Lung (tissue), 12 donors: ENCODE data around the gene OPA1. TPM values are rescaled to one million over a fixed set of nuclear protein-coding genes. Genes with fewer than 3 reads are reported as not detected.
"Not testable (repeated sequence)": the region's sequence is repeated elsewhere in the genome, so short reads cannot be mapped to it uniquely, and the experiment has no call there.

ENCODE experiments used
- ATAC-seq: fragments of 200-7000 bp; cut with Tn5 transposase; one replicate; pipeline ENCODE4 v1.9.1; 2020; ENCODE audit warnings: moderate number of reproducible peaks; ENCODE audit not compliant: insufficient read depth, low FRiP score
- DNase-seq, 3 donors: peaks; one replicate each; pipeline ENCODE4 v3.0.0-alpha.2; 2013 to 2017
- H3K27ac ChIP-seq, 2 donors: one replicate each; pipeline ENCODE4 v1.5.1; 2013; ENCODE audit warnings: mild to moderate bottlenecking in 2 of 2, moderate library complexity in 2 of 2, control low read depth in 1 of 2, inconsistent platforms in 1 of 2, low read depth in 1 of 2, low read length in 1 of 2
- H3K27me3 ChIP-seq, 3 donors: one replicate each; pipeline ENCODE4 v1.5.1; 2013; ENCODE audit warnings: low read length in 2 of 3; ENCODE audit not compliant: control insufficient read depth in 3 of 3, insufficient read depth in 3 of 3
- H3K36me3 ChIP-seq, 4 donors: one replicate each; pipeline ENCODE4 v1.5.1; 2013; ENCODE audit warnings: low read length in 4 of 4, mild to moderate bottlenecking in 1 of 4, moderate library complexity in 1 of 4; ENCODE audit not compliant: control insufficient read depth in 4 of 4, insufficient read depth in 4 of 4
- H3K4me1 ChIP-seq, 5 donors: one replicate each; pipeline ENCODE4 v1.5.1; 2013; ENCODE audit warnings: low read length in 5 of 5, mild to moderate bottlenecking in 2 of 5, moderate library complexity in 1 of 5; ENCODE audit not compliant: control insufficient read depth in 5 of 5, insufficient read depth in 5 of 5
- H3K4me3 ChIP-seq: one replicate; pipeline ENCODE4 v1.5.1; 2013; ENCODE audit warnings: mild to moderate bottlenecking, control low read depth, moderate library complexity
- H3K9ac ChIP-seq, 2 donors: one replicate each; pipeline ENCODE4 v1.5.1; 2013; ENCODE audit warnings: low read length in 2 of 2, control low read depth in 1 of 2; ENCODE audit not compliant: insufficient read depth in 1 of 2
- H3K9me3 ChIP-seq, 4 donors: one replicate each; pipeline ENCODE4 v1.5.1; 2013; ENCODE audit warnings: low read length in 3 of 4, mild to moderate bottlenecking in 1 of 4, moderate library complexity in 1 of 4; ENCODE audit not compliant: control insufficient read depth in 4 of 4, insufficient read depth in 3 of 4
- CTCF ChIP-seq: IDR thresholded peaks from 2 replicates; pipeline ENCODE4 v1.5.1; 2012; ENCODE audit warnings: mild to moderate bottlenecking; ENCODE audit errors: control extremely low read depth, extremely low read depth
- WGBS, 2 donors: extraction: QIAGEN DNeasy Blood & Tissue Kit; methylation state at CpG; one replicate each; pipeline ENCODE4 v1.1.7; 2013; 5-methylcytosine and 5-hydroxymethylcytosine counted together
- polyA plus RNA-seq, 2 donors: library from polyadenylated mRNA; stranded (reverse); fragments of 200-250 nt; gene quantifications; one replicate each; pipeline ENCODE4 v1.2.1, GENCODE V29; 2013
- total RNA-seq, 2 donors: library from RNA; depleted of rRNA in 1 of 2; stranded (reverse); fragments of >200 nt in 1 of 2; gene quantifications; one replicate each; pipeline ENCODE4 v1.2.1, GENCODE V29; 2014 to 2021
- donor health status: control.
- donor health status: control.
- donor health status: Bipolar disorder and iron deficiency.
- donor health status: healthy.
- donor health status: DM: yes; HTN: yes; CAD: no.

The OPA1 gene
- total and polyA plus RNA-seq, 4 donors, result 8.8 to 54.2 (median 29.0) TPM

- TF ChIP-seq CTCF, result no peak
- H3K4me1 ChIP-seq, result peaks cover 3 to 19% (median 6%) of the 10 kb centered on the region in 5 donors
- no peak overlapping the region for H3K9ac ChIP-seq
- ATAC-seq, result no peak
- 97 to 98% methylated on average over 5 of the region's 5 CpGs for WGBS, 2 donors
- H3K27me3 ChIP-seq, result no peaks in the 10 kb centered on the region
- no peak overlapping the region for H3K27ac ChIP-seq
- DNase-seq, result no peak
- H3K4me3 ChIP-seq, result no peak overlapping the region
- no peaks in the 10 kb centered on the region for H3K9me3 ChIP-seq
- H3K36me3 ChIP-seq, result peaks cover 0 to 3% (median 0%) of the 10 kb centered on the region in 4 donors
Observed at GRCh38 chr3:193595939-193596487, 3.0 kb downstream of the OPA1 start.

DNA sequence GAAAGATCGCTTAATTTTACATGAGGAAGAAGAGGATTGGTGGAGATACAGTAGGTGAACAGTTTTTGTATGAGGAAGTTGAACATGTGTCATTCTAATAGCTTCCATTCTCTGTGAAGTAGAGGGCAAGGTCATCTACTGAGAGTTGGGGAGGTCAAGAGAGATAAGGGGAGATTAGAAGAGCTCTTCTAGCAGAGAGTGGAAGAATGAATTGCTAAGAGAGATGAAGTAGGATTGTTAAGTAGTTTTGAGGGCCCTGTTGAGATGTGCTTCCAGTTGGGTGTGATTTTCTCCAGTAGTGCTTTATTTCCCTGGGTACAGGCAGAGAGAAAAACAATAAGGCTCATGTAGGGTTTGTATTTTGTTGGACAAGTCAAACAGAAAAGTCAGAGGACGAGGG lies 5.2 kb downstream of the OPA1 start:
- peaks cover 0 to 3% (median 0%) of the 10 kb centered on the region in 3 donors for H3K27me3 ChIP-seq
- peaks cover 0 to 29% (median 6%) of the 10 kb centered on the region in 5 donors for H3K4me1 ChIP-seq
- DNase-seq (no peak), ATAC-seq (no peak)
- WGBS, 2 donors, result 71 to 89% methylated on average over 2 of the region's 2 CpGs
- peaks cover 0 to 3% (median under 1%) of the 10 kb centered on the region in 4 donors for H3K36me3 ChIP-seq
- TF ChIP-seq CTCF, result no peak
- no peak overlapping the region for H3K4me3 ChIP-seq
- H3K27ac ChIP-seq, result no peak overlapping the region
- H3K9me3 ChIP-seq, result no peaks in the 10 kb centered on the region
- H3K9ac ChIP-seq, result no peak overlapping the region

- H3K27me3 ChIP-seq, result peaks cover 0 to 3% (median 0%) of the 10 kb centered on the region in 3 donors
- DNase-seq (no peak), ATAC-seq (no peak)
- TF ChIP-seq CTCF, result no peak
- peaks cover 0 to 33% (median 3%) of the 10 kb centered on the region in 5 donors for H3K4me1 ChIP-seq
- no peak overlapping the region for H3K9ac ChIP-seq
- H3K4me3 ChIP-seq, result no peak overlapping the region
- H3K9me3 ChIP-seq, result no peaks in the 10 kb centered on the region
- WGBS, 2 donors, result 61 to 77% methylated on average over 1 of the region's 1 CpG
- H3K36me3 ChIP-seq, result peaks cover 0 to 3% (median 2%) of the 10 kb centered on the region in 4 donors
- H3K27ac ChIP-seq, result no peak overlapping the region
Observed at GRCh38 chr3:193599393-193599792, 6.4 kb downstream of the OPA1 start.

DNA sequence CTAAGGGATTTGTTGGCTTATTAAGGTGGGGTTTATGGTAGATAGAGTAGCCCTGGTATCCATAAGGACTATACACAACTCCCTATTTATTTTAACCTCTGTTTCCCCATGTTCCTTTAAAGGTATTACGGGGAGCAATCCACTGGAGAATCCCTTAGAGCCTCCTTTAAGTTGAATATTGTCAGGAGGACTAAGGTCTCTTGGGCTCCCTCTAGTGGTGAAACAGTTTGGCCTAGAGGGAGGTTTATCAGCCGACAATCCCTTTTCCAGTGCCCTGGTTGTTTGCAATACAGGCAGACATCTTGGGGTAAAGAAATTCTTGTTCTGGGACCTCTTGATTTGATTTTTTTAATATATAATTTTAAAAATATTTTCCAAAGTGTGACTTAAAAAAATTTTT lies 12.9 kb downstream of the OPA1 start:
- peak; percentile 26 to 42 (median 31) for DNase-seq
- Histone ChIP-seq H3K4me1 (peaks cover 0 to 18% (median 0%) of the 10 kb centered on the region in 5 donors), H3K27ac (no peak overlapping the region), H3K36me3 (peaks cover 0 to 3% (median under 1%) of the 10 kb centered on the region in 4 donors), H3K9ac (no peak overlapping the region), H3K27me3 (peaks cover 0 to 3% (median 0%) of the 10 kb centered on the region in 3 donors), H3K9me3 (no peaks in the 10 kb centered on the region), H3K4me3 (no peak overlapping the region)
- peak; percentile 28 for TF ChIP-seq CTCF
- WGBS, 2 donors, result 42 to 46% methylated on average over 2 of the region's 2 CpGs
- no peak for ATAC-seq

GRCh38 chr3:193606892-193607291 lies 13.9 kb downstream of the OPA1 start:
- not testable (repeated sequence) for H3K9ac ChIP-seq, H3K9me3 ChIP-seq

More at GRCh38 chr3:193606892-193607291, 13.9 kb downstream of the OPA1 start:
- H3K27ac ChIP-seq, DNase-seq, H3K27me3 ChIP-seq, ATAC-seq, H3K36me3 ChIP-seq, H3K4me3 ChIP-seq: not testable (repeated sequence)
- H3K4me1 ChIP-seq, result peaks cover 0 to 10% (median 0%) of the 10 kb centered on the region in 5 donors
